Breast epithelium (tissue), 4 donors: Measurements from ENCODE around the gene KPTN. TPM values are rescaled to one million over a fixed set of nuclear protein-coding genes. Genes with fewer than 3 reads are reported as not detected.

Experiments used
- DNase-seq, 2 donors: peaks; one replicate each; pipeline ENCODE4 v3.0.0-alpha.2; 2019; ENCODE audit warnings: low spot score in 2 of 2
- H3K27ac ChIP-seq, 2 donors: fragments of 200-600 bp; sonication (generic) in 1 of 2; one replicate each; pipeline ENCODE4 v1.5.1; 2016 to 2019; ENCODE audit warnings: mild to moderate bottlenecking in 1 of 2
- H3K27me3 ChIP-seq, 2 donors: fragments of 200-600 bp; sonication (generic) in 1 of 2; one replicate each; pipeline versions ENCODE4 v1.5.1 to v1.6.0; 2017 to 2019; ENCODE audit warnings: control low read depth in 1 of 2, mild to moderate bottlenecking in 1 of 2
- H3K36me3 ChIP-seq: fragments of 200-600 bp; one replicate; pipeline ENCODE4 v1.5.1; 2019
- H3K4me1 ChIP-seq, 2 donors: fragments of 200-600 bp; sonication (generic); one replicate each; pipeline ENCODE4 v1.5.1; 2016 to 2019; ENCODE audit warnings: control low read depth in 1 of 2
- H3K4me3 ChIP-seq, 3 donors: fragments of 200-600 bp; sonication (generic); 1 replicate in 2 of 3; 2 replicates in 1 of 3; pipeline ENCODE4 v1.5.1; 2016 to 2019; ENCODE audit warnings: mild to moderate bottlenecking in 3 of 3, moderate library complexity in 2 of 3
- H3K9me3 ChIP-seq, 2 donors: fragments of 200-600 bp; sonication (generic) in 1 of 2; one replicate each; pipeline ENCODE4 v1.5.1; 2016 to 2019; ENCODE audit warnings: control low read depth in 1 of 2
- CTCF ChIP-seq, 3 donors: fragments of 450-650 bp; IDR thresholded peaks; one replicate each; pipeline ENCODE4 v1.5.1; 2016 to 2017; ENCODE audit warnings: antibody characterized with exemption in 3 of 3, mild to moderate bottlenecking in 3 of 3, moderate library complexity in 3 of 3
- POLR2A ChIP-seq: fragments of 450-650 bp; IDR thresholded peaks from one replicate; pipeline ENCODE4 v1.6.1; 2016; ENCODE audit warnings: antibody characterized with exemption, mild to moderate bottlenecking, moderate library complexity
- POLR2AphosphoS5 ChIP-seq, 3 donors: sonication (generic); formaldehyde crosslinking; IDR thresholded peaks; one replicate each; pipeline ENCODE4 v1.6.1; 2017; ENCODE audit warnings: antibody characterized with exemption in 3 of 3
- intact Hi-C: fragments of 100-400 bp; cut with DNase I; formaldehyde crosslinking; loops from one replicate; pipeline ENCODE4 v1.15.1; 2023; ENCODE audit warnings: low total_unique reads
- total RNA-seq, 3 donors: library from RNA; depleted of rRNA; stranded (reverse); fragments of >200 nt; gene quantifications; one replicate each; pipeline ENCODE4 v1.1.0, GENCODE V29; 2016

Gene KPTN
- total RNA-seq, 3 donors from 2014 or later = 4.6 to 6.6 (median 6.3) TPM

DNA sequence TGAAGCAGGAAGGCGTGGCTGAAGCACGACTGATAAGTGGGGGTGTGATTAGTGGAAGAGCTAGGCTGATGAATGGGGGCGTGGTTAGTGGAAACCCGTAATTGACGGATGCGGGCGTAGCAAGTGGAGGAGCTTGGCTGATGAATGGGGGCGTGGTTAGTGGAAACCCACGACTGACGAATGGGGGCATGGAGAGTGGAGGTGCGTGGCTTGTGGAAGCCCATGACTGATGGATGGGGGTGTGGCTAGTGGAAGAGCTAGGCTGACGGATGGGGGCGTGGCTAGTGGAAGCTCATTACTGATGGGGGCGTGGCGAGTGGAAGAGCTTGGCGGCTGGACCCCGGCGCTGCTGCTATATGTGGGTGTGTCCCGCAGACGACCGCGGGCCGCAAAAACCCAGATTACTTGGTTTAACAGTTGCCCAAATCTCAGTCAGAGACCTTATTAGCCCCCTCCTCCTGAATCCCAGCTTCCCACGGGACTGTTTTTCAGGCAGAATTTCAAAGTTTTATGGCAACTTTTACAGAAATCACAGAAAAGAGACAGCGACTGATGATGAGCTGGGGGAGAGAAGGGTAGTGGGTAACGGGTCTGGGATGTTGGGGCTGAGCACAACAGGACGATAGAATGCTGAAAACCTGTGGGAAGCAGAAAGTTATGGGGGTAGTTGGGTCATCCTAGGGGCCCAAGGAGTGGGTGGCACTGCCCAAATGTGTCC, 55.7 kb downstream of the KPTN start:
- no peak for TF ChIP-seq CTCF (IDR thresholded peaks at IDR 0.05)
- no peak for TF ChIP-seq POLR2AphosphoS5 (IDR thresholded peaks at IDR 0.05)
- Histone ChIP-seq H3K27ac (peak overlapping the region; percentile 15 to 61), H3K4me1 (peaks cover 3 to 13% of the 10 kb centered on the region in 2 donors), H3K4me3 (peak overlapping the region in 2 of 3 donors; percentile 22 to 48), H3K9me3 (no peaks in the 10 kb centered on the region), H3K36me3 (no peaks in the 10 kb centered on the region), H3K27me3 (peaks cover 3 to 30% of the 10 kb centered on the region in 2 donors)
- intact Hi-C loops = no loop called here
- DNase-seq = peak; percentile 90 to 93

DNA sequence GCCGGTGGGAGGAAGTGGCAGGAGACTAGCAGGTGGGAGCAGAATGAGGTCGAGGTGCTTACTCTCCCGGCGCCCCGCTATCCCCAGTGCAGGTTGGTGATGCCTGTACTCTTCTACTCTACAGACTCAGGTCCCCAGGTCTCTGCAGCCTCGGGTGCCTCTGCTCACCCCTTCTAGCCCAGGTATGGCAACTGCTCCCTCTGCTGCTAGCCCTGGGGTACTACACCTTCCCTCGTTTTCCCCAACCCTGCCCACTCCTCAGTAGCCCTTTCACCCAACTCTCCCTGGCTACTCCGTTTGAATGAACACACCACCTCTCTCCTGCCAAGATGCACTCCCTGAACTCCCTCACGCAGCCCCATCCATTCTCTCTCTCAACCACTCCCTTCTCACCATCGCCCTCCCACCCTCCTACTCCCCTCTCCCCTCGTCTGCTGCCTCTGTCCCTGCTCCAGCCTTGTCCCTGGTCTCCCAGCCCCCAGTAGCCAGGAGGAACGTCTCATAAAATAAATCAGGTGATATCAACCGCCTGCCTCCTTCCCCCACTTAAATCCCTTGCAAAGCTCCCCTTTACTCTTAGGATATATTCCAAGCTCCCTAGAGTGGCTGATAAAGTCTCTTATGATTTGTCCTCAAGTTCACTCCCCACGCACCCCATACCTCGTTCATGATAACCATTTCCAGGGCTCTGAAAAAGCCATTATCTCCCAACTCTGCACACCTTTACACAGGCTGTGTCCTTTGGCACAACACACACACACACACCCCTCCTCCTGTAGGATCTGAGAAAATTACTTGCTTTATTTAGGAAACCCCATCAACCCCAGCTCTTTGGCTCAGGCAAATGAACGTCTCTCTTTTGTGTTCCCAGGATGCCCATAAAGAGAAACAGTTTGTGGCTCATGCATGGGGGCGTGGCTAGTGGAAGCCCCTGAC, 56.5 kb downstream of the KPTN start:
- Histone ChIP-seq H3K4me3 (peak overlapping the region in 2 of 3 donors; percentile 22 to 48), H3K27ac (peak overlapping the region; percentile 15 to 61), H3K9me3 (no peaks in the 10 kb centered on the region), H3K27me3 (peaks cover 3 to 30% of the 10 kb centered on the region in 2 donors), H3K36me3 (no peaks in the 10 kb centered on the region), H3K4me1 (peaks cover 3 to 13% of the 10 kb centered on the region in 2 donors)
- peak; percentile 34 to 67 for DNase-seq
- TF ChIP-seq POLR2A (no peak), CTCF (IDR thresholded peaks at IDR 0.05) (peak; percentile 82 to 92 (median 87))
- intact Hi-C loops = no loop called here

Other genes starting within 250 kb of the KPTN start
- gene CCDC9, start 227.7 kb downstream of the KPTN start, total RNA-seq = 10 to 100 TPM in 2 of 3 donors, 1 to 10 TPM in 1; 9.4 to 15.1 (median 14.8) TPM
- gene INAFM1, start 209.3 kb downstream of the KPTN start, total RNA-seq = 10 to 100 TPM in 1 of 3 donors, 1 to 10 TPM in 2; 5.3 to 10.5 (median 7.2) TPM
- 10 to 100 TPM in 2 of 3 donors, 1 to 10 TPM in 1; 7.5 to 20.0 (median 10.8) TPM for gene C5AR1, start 174.4 kb downstream of the KPTN start, total RNA-seq
- 1 to 10 TPM; 2.9 to 8.8 (median 6.6) TPM for gene C5AR2, start 152.0 kb downstream of the KPTN start, total RNA-seq
- 10 to 100 TPM in 2 of 3 donors, 1 to 10 TPM in 1; 6.2 to 20.6 (median 20.5) TPM for gene DHX34, start 134.9 kb downstream of the KPTN start, total RNA-seq
- 10 to 100 TPM; 13.1 to 41.6 (median 17.1) TPM for gene MEIS3, start 64.7 kb downstream of the KPTN start, total RNA-seq
- gene SLC8A2, start 12.3 kb downstream of the KPTN start, total RNA-seq = under 1 TPM in 2 of 3 donors, not detected in 1; under 0.01 to 0.29 TPM
- 100 to 1,000 TPM in 1 of 3 donors, 10 to 100 TPM in 2; 82.4 to 117 (median 96.0) TPM for gene NAPA, start 30.8 kb upstream of the KPTN start, total RNA-seq
- gene ZNF541, start 88.9 kb upstream of the KPTN start, total RNA-seq = 1 to 10 TPM in 1 of 3 donors, under 1 TPM in 1, not detected in 1; 0.15 to 1.4 TPM
- 1 to 10 TPM; 4.2 to 8.3 (median 7.5) TPM for gene BICRA, start 124.9 kb upstream of the KPTN start, total RNA-seq
- 100 to 1,000 TPM in 1 of 3 donors, 10 to 100 TPM in 2; 38.8 to 121 (median 67.2) TPM for gene EHD2, start 229.2 kb upstream of the KPTN start, total RNA-seq